HepG2 (cell line): ENCODE data around the gene UQCR11. TPM values are rescaled to one million over a fixed set of nuclear protein-coding genes. Genes with fewer than 3 reads are reported as not detected.

Source experiments
- ATAC-seq: fragments of 200-7000 bp; cut with Tn5 transposase; 3 replicates; pipeline ENCODE4 v1.9.1; 2020; ENCODE audit warnings: mild to moderate bottlenecking, moderate library complexity
- BruUV-seq: library from RNA; stranded (reverse); fragments of 400-500 nt; replicated peaks from 2 replicates; lab custom pipeline; 2021; lab: Mats Ljungman, UMichigan
- CTCF ChIA-PET: fragments of 300-600 bp; formaldehyde crosslinking; extraction: SDS; loops from one replicate; lab custom pipeline; 2021; ENCODE audit warnings: low total read pairs, inconsistent platforms, low intra/inter-chr PET ratio; lab: Yijun Ruan, JAX
- POLR2A ChIA-PET: fragments of 350-600 bp; sonication (Branson Sonifier 250); formaldehyde crosslinking; loops from one replicate; lab custom pipeline; 2020; ENCODE audit warnings: antibody characterized with exemption, inconsistent platforms; lab: Yijun Ruan, JAX
- DNase-seq: peaks from one replicate; pipeline ENCODE4 v3.0.0-alpha.2; 2015; ENCODE audit warnings: low spot score
- FAIRE-seq: peaks from 3 replicates; lab custom pipeline; 2011; peaks lifted over from hg19 to GRCh38; lab: Jason Lieb, UNC
- H2AFZ ChIP-seq: one replicate; pipeline ENCODE4 v1.6.1; 2011; ENCODE audit warnings: low read length, inconsistent platforms
- H3K27ac ChIP-seq: fragments of 300-600 bp; 3 replicates; pipeline ENCODE4 v1.8.0; 2011; ENCODE audit warnings: mixed run types, mild to moderate bottlenecking, mixed read lengths, low read length, inconsistent platforms; ENCODE audit not compliant: insufficient read depth; ENCODE audit errors: extremely low read length
- H3K27me3 ChIP-seq, 2 experiments: fragments of 200-600 bp in 1 of 2; 2 replicates in 1 of 2; 3 replicates in 1 of 2; pipeline versions ENCODE4 v1.6.0 to v1.8.0; 2011; ENCODE audit warnings: low read length in 2 of 2, mild to moderate bottlenecking in 2 of 2, moderate library complexity in 2 of 2, inconsistent platforms in 1 of 2; ENCODE audit not compliant: insufficient read depth in 2 of 2, control insufficient read depth in 1 of 2
- H3K36me3 ChIP-seq, 2 experiments: fragments of 200-600 bp in 1 of 2; replicated peaks in 1 of 2; 2 replicates in 1 of 2; 3 replicates in 1 of 2; pipeline versions ENCODE4 v1.5.1 to v1.8.0; 2011; ENCODE audit warnings: low read length in 2 of 2, inconsistent platforms in 1 of 2; ENCODE audit not compliant: insufficient read depth in 2 of 2, control insufficient read depth in 1 of 2
- H3K4me1 ChIP-seq: 2 replicates; pipeline ENCODE4 v1.5.1; 2012; ENCODE audit warnings: low read length, inconsistent platforms; ENCODE audit not compliant: insufficient read depth
- H3K4me2 ChIP-seq: 2 replicates; pipeline ENCODE4 v1.6.0; 2011; ENCODE audit warnings: low read depth, low read length, inconsistent platforms
- H3K4me3 ChIP-seq, 3 experiments: fragments of 200-600 bp in 1 of 3; sonication (generic), shearing (Covaris generic) in 1 of 3; replicated peaks in 1 of 3; 2 replicates each; pipeline ENCODE4 v1.5.1; 2011 to 2016; ENCODE audit warnings: low read length in 3 of 3, inconsistent platforms in 2 of 3, low read depth in 2 of 3, mild to moderate bottlenecking in 2 of 3, control low read depth in 1 of 3, mixed read lengths in 1 of 3; ENCODE audit not compliant: insufficient read depth in 1 of 3
- H3K79me2 ChIP-seq: one replicate; pipeline ENCODE4 v1.6.1; 2011; ENCODE audit warnings: low read length, inconsistent platforms; ENCODE audit not compliant: insufficient read depth
- H3K9ac ChIP-seq: 2 replicates; pipeline ENCODE4 v1.6.0; 2011; ENCODE audit warnings: mild to moderate bottlenecking, low read depth, low read length, inconsistent platforms; ENCODE audit not compliant: insufficient read depth
- H3K9me3 ChIP-seq: 2 replicates; pipeline ENCODE4 v1.5.1; 2012; ENCODE audit warnings: mild to moderate bottlenecking, low read length
- H4K20me1 ChIP-seq: 2 replicates; pipeline ENCODE4 v1.6.0; 2011; ENCODE audit warnings: inconsistent platforms, mild to moderate bottlenecking, low read length, moderate library complexity; ENCODE audit not compliant: insufficient read depth
- AGO2 ChIP-seq: fragments of 200-400 bp; formaldehyde crosslinking; optimal IDR thresholded peaks from 2 replicates; pipeline ENCODE3; 2017; ENCODE audit warnings: mild to moderate bottlenecking, low read depth, low read length, moderate library complexity
- ASH2L ChIP-seq: fragments of 300-600, 200-600 bp; sonication (generic); IDR thresholded peaks from 2 replicates; pipeline ENCODE4 v1.7.0; 2017; ENCODE audit warnings: low read depth, mild to moderate bottlenecking, moderate library complexity, mixed read lengths, low read length; ENCODE audit not compliant: insufficient read length
- CERS6 ChIP-seq: sonication (generic); formaldehyde crosslinking; IDR thresholded peaks from 2 replicates; pipeline ENCODE4 v1.5.0; 2020; ENCODE audit warnings: missing genetic modification reagents
- ETV6 ChIP-seq: sonication (generic); formaldehyde crosslinking; conservative IDR thresholded peaks from 2 replicates; pipeline ENCODE4 v1.4.0; 2020; ENCODE audit warnings: missing genetic modification reagents
- PHF21A ChIP-seq: sonication (generic); formaldehyde crosslinking; IDR thresholded peaks from 2 replicates; pipeline ENCODE4 v1.5.0; 2020; ENCODE audit warnings: mild to moderate bottlenecking, missing genetic modification reagents
- RFX1 ChIP-seq: fragments of 450-650 bp; IDR thresholded peaks from 2 replicates; pipeline ENCODE4 v1.6.1; 2017
- STAT6 ChIP-seq: sonication (generic); formaldehyde crosslinking; IDR thresholded peaks from 2 replicates; pipeline ENCODE4 v1.4.0; 2020; ENCODE audit warnings: missing genetic modification reagents, mild to moderate bottlenecking, borderline replicate concordance
- ZMAT5 ChIP-seq: sonication (generic); formaldehyde crosslinking; IDR thresholded peaks from 2 replicates; pipeline ENCODE4 v1.5.0; 2020; ENCODE audit warnings: mild to moderate bottlenecking, low read depth, missing genetic modification reagents, borderline replicate concordance
- ZNF333 ChIP-seq: sonication (generic); formaldehyde crosslinking; IDR thresholded peaks from 2 replicates; pipeline ENCODE4 v1.4.0; 2020; ENCODE audit warnings: mild to moderate bottlenecking, missing genetic modification reagents, borderline replicate concordance
- ZNF563 ChIP-seq: sonication (generic); formaldehyde crosslinking; IDR thresholded peaks from 2 replicates; pipeline ENCODE4 v1.8.0; 2022; ENCODE audit warnings: mild to moderate bottlenecking, moderate library complexity, missing genetic modification reagents
- ZNF747 ChIP-seq: sonication (generic); formaldehyde crosslinking; IDR thresholded peaks from 2 replicates; pipeline ENCODE4 v1.8.1; 2023; ENCODE audit warnings: missing genetic modification reagents, mild to moderate bottlenecking, borderline replicate concordance
- WGBS: methylation state at CpG from one replicate; pipeline ENCODE4 v1.1.6; 2017; ENCODE audit warnings: low lambda C conversion rate; 5-methylcytosine and 5-hydroxymethylcytosine counted together
- in situ Hi-C: cut with HindIII; loops from 2 replicates; pipeline ENCODE4 v1.10.0; 2017; ENCODE audit warnings: low pct_unique_long_range_greater_than_20kb; ENCODE audit not compliant: extremely low pct_ligation_motif_present
- intact Hi-C: fragments of 100-400 bp; cut with micrococcal nuclease; formaldehyde crosslinking; loops from one replicate; pipeline ENCODE4 v1.10.0; 2022; ENCODE audit not compliant: unreplicated experiment
- polyA plus RNA-seq, 8 experiments: library from polyadenylated mRNA; depleted of rRNA in 3 of 8; stranded (reverse) in 7 of 8; unstranded in 1 of 8; fragments of >200 nt; fragmentation: Illumina TruSeq in 4 of 8; extraction: Trizol in 4 of 8; gene quantifications; 2 replicates each; pipeline versions ENCODE4 v1.2.1 to v1.2.3, GENCODE V29; 2011 to 2016; ENCODE audit warnings: low read depth in 4 of 8, missing spikeins in 1 of 8, mixed read lengths in 1 of 8; ENCODE audit not compliant: insufficient read depth in 1 of 8
- total RNA-seq, 5 experiments: library from RNA; depleted of rRNA; stranded (reverse); fragments of >200 nt; fragmentation: Illumina TruSeq; extraction: Trizol; gene quantifications; 2 replicates each; pipeline ENCODE4 v1.2.3, GENCODE V29; 2016; ENCODE audit warnings: low read depth in 1 of 5

Gene UQCR11
- total and polyA plus RNA-seq, 2 of the 13 experiments (the other 11 are each of a cell fraction or from before 2014, with no cell fraction given), result 125 to 214 TPM

GRCh38 chr19:1621574-1621973 is 16.3 kb upstream of the UQCR11 start (continued):
- TF ChIP-seq ZMAT5 (CRISPR knock-in tag) (no peak), CERS6 (CRISPR knock-in tag) (no peak), ZNF333 (CRISPR knock-in tag) (no peak)
- TF ChIP-seq, all 625 proteins: peak for 0

- Histone ChIP-seq H3K4me3 (no peak overlapping the region), H3K36me3 (peaks cover 20 to 41% of the 10 kb centered on the region in 2 experiments; a peak in 4 of 5 replicates), H2AFZ (no peak overlapping the region), H3K9me3 (no peaks in the 10 kb centered on the region), H3K79me2 (no peaks in the 10 kb centered on the region), H3K27me3 (no peaks in the 10 kb centered on the region), H4K20me1 (no peaks in the 10 kb centered on the region), H3K4me1 (no peaks in the 10 kb centered on the region), H3K4me2 (no peak overlapping the region), H3K9ac (no peak overlapping the region), H3K27ac (no peak overlapping the region)
- FAIRE-seq (no peak), ATAC-seq (no peak), DNase-seq (no peak)
- 94% methylated on average over 19 of the region's 19 CpGs for WGBS
- in situ Hi-C loops (no loop called here), intact Hi-C loops (no loop called here)
- no peak for TF ChIP-seq ZNF563 (CRISPR knock-in tag)
- no peak for TF ChIP-seq ZNF747
- TF ChIP-seq ETV6 (CRISPR knock-in tag), result no peak
- no peak for TF ChIP-seq PHF21A
- no peak for TF ChIP-seq RFX1
- TF ChIP-seq STAT6 (CRISPR knock-in tag), result no peak
- no peak for TF ChIP-seq ASH2L
- peak; percentile 46 for TF ChIP-seq AGO2
- BruUV-seq, result no TSS peak
- ChIA-PET CTCF (no interaction called here), POLR2A (no interaction called here)
Measured at GRCh38 chr19:1621021-1621420, 15.8 kb upstream of the UQCR11 start.
